Hepatocyte (in vitro differentiated cells): ENCODE data around the gene CDC42BPA.

Source experiments
- CTCF ChIP-seq: fragments of 200-600 bp; sonication (generic); IDR thresholded peaks from 2 replicates; pipeline ENCODE4 v1.5.1; 2016; ENCODE audit warnings: antibody characterized with exemption, mild to moderate bottlenecking; ENCODE audit not compliant: poor library complexity
- EZH2phosphoT487 ChIP-seq: fragments of 200-600 bp; sonication (generic); IDR thresholded peaks from one replicate; pipeline ENCODE4 v1.6.1; 2018; ENCODE audit warnings: antibody characterized with exemption, mild to moderate bottlenecking, low read depth, moderate library complexity; ENCODE audit not compliant: unreplicated experiment, severe bottlenecking

GRCh38 chr1:226950316-226950715 is 368.0 kb downstream of the CDC42BPA start:
- TF ChIP-seq CTCF (no peak), EZH2phosphoT487 (no peak)
